ENCODE data around the gene PDAP1. TPM values are rescaled to one million over a fixed set of nuclear protein-coding genes. Genes with fewer than 3 reads are reported as not detected.
A peak's percentile ranks its signal among the peaks of the same experiment; 100 is the strongest.

The PDAP1 gene
- total RNA-seq, 1 experiment from 2014 or later, result 180 TPM

GRCh38 chr7:99446096-99446495 is 37.7 kb upstream of the PDAP1 start:
- H3K4me3 Mint-ChIP-seq (ENCODE audit: unreplicated experiment), result no peak overlapping the region
- POLR2A ChIA-PET, result interaction anchor here (0.7 to 0.9 kb wide), 2 partner anchors 58 to 78 kb away, joined by 3 to 4 read pairs; partner anchors contain the start of gene ZKSCAN5
- no TSS peak for BruUV-seq (replicated peaks)
- H3K4me1 Mint-ChIP-seq (ENCODE audit: low read depth, unreplicated experiment), result peaks cover 13% of the 10 kb centered on the region
- intact Hi-C loops (cut with micrococcal nuclease; ENCODE audit: unreplicated experiment), result no loop called here
- no peak overlapping the region for H3K4me3 ChIP-seq (ENCODE audit: low read depth, low read length)
- no peaks in the 10 kb centered on the region for H3K4me1 ChIP-seq
- DNase-seq, result no peak
- no peaks in the 10 kb centered on the region for H3K27me3 Mint-ChIP-seq (ENCODE audit: insufficient read depth, unreplicated experiment)
- H3K9me3 Mint-ChIP-seq (ENCODE audit: unreplicated experiment), result no peaks in the 10 kb centered on the region
- H3K27ac Mint-ChIP-seq (ENCODE audit: unreplicated experiment), result no peak overlapping the region
- TF ChIP-seq, protein P1, sequence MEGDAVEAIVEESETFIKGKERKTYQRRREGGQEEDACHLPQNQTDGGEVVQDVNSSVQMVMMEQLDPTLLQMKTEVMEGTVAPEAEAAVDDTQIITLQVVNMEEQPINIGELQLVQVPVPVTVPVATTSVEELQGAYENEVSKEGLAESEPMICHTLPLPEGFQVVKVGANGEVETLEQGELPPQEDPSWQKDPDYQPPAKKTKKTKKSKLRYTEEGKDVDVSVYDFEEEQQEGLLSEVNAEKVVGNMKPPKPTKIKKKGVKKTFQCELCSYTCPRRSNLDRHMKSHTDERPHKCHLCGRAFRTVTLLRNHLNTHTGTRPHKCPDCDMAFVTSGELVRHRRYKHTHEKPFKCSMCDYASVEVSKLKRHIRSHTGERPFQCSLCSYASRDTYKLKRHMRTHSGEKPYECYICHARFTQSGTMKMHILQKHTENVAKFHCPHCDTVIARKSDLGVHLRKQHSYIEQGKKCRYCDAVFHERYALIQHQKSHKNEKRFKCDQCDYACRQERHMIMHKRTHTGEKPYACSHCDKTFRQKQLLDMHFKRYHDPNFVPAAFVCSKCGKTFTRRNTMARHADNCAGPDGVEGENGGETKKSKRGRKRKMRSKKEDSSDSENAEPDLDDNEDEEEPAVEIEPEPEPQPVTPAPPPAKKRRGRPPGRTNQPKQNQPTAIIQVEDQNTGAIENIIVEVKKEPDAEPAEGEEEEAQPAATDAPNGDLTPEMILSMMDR (IDR thresholded peaks at IDR 0.05; ENCODE audit: insufficient read depth in 1 of 2, low read depth in 1 of 2, low read length in 1 of 2, severe bottlenecking in 1 of 2, unreplicated experiment in 1 of 2), result no peak
- CTCF ChIA-PET, result interaction anchor here (0.7 kb wide), 1 partner anchor 460 kb away, joined by 3 read pairs; no protein-coding TSS in a partner anchor
- no peaks in the 10 kb centered on the region for H3K27me3 ChIP-seq (replicated peaks; ENCODE audit: control insufficient read depth, insufficient read depth, low read length)
- no peaks in the 10 kb centered on the region for H3K9me3 ChIP-seq
- H3K36me3 ChIP-seq (ENCODE audit: control insufficient read depth, insufficient read depth, low read length), result peaks cover 22% of the 10 kb centered on the region
- H3K36me3 Mint-ChIP-seq (ENCODE audit: insufficient read depth, unreplicated experiment), result peaks cover 99% of the 10 kb centered on the region

DNA sequence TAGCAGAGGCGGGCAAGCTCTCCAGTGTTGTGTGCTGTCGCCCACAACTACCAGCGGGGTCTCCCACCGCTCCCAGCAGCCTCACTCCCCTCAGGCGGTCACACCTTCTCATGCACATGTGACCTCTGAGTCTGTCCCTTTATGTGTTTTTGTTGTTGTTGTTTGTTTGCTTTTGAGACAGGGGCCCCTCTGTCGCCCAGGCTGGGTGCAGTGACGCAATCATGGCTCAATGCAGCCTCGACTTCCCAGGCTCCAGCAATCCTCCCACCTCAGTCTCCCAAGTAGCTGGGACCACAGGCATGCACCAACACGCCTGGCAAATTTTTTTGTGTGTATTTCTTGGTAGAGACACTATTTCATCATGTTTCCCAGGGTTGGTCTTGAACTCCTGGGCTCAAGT is 31.8 kb upstream of the PDAP1 start:
- no peaks in the 10 kb centered on the region for H3K9me3 Mint-ChIP-seq (ENCODE audit: unreplicated experiment)
- H3K36me3 Mint-ChIP-seq (ENCODE audit: insufficient read depth, unreplicated experiment), result peaks cover 100% of the 10 kb centered on the region
- BruUV-seq (replicated peaks), result no TSS peak
- no peak for DNase-seq
- Histone ChIP-seq H3K4me1 (peaks cover 20% of the 10 kb centered on the region), H3K4me3 (ENCODE audit: low read depth, low read length) (peak overlapping the region; percentile 100), H3K36me3 (ENCODE audit: control insufficient read depth, insufficient read depth, low read length) (peaks cover 16% of the 10 kb centered on the region), H3K9me3 (no peaks in the 10 kb centered on the region), H3K27me3 (replicated peaks; ENCODE audit: control insufficient read depth, insufficient read depth, low read length) (no peaks in the 10 kb centered on the region)
- TF ChIP-seq, protein P1 (IDR thresholded peaks at IDR 0.05; ENCODE audit: insufficient read depth in 1 of 2, low read depth in 1 of 2, low read length in 1 of 2, severe bottlenecking in 1 of 2, unreplicated experiment in 1 of 2), result no peak
- H3K4me3 Mint-ChIP-seq (ENCODE audit: unreplicated experiment), result peak overlapping the region; percentile 100
- peaks cover 19% of the 10 kb centered on the region for H3K4me1 Mint-ChIP-seq (ENCODE audit: low read depth, unreplicated experiment)
- intact Hi-C loops (cut with micrococcal nuclease; ENCODE audit: unreplicated experiment), result no loop called here
- ChIA-PET CTCF (no interaction called here), POLR2A (no interaction called here)
- H3K27me3 Mint-ChIP-seq (ENCODE audit: insufficient read depth, unreplicated experiment), result no peaks in the 10 kb centered on the region
- H3K27ac Mint-ChIP-seq (ENCODE audit: unreplicated experiment), result peak overlapping the region; percentile 98

DNA sequence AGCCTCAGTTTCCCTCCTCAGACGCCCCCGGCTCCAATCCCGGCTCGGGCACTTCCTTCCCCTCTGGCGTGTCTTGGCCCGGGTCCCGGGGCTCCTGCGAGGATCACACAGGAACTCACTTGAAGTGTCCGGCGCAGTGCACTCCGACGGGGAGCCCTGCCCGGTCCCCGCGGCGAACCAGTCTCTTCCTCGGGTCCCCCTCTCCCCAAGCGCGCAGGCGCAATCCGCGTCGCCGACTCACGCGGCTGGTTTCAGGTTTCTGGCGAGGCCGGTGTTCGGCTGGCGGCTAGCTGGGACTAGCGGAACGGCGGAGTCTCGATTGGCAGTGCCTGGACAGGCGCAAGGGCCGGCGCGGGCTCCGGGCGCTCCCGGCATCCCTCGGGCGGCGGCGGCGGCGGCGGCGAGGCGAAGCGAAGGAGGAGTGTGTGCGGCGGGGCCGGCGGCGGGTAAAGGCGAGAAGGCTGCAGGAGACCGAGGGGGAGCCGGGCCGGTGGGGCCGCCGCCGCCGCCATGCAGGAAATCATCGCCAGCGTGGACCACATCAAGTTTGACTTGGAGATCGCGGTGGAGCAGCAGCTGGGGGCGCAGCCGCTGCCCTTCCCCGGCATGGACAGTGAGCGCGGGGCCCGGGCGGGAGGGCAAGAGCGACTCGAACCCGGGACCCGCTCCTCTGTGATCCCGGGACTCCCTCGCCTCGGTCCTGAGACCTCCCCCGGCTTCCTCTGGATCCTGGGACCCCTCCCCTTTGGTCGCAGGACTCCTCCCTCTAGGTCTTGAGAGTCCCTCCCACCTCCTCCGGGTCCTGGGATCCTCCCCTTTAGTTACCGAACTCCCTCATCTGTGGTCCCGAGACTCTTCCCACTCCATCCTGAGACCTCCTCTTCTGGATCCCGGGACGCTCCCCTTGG is 30.4 kb upstream of the PDAP1 start, which contains the start of the genes CPSF4 and PTCD1:
Gene CPSF4, plus strand, starts transcription at position 371 of the 908 bp plus-strand sequence. Its CDS starts 140 bp downstream, at position 511.
Gene PTCD1, minus strand, starts transcription at position 226 of the 908 bp plus-strand sequence. CDS start 3,556 bp downstream, outside the sequence.
- Histone ChIP-seq H3K4me3 (ENCODE audit: low read depth, low read length) (peak within 1 kb of the TSS; percentile 100), H3K4me1 (peaks cover 30% of the 10 kb centered on the region), H3K9me3 (no peaks in the 10 kb centered on the region), H3K27me3 (replicated peaks; ENCODE audit: control insufficient read depth, insufficient read depth, low read length) (no peaks in the 10 kb centered on the region), H3K36me3 (ENCODE audit: control insufficient read depth, insufficient read depth, low read length) (peaks cover 11% of the 10 kb centered on the region)
- H3K9me3 Mint-ChIP-seq (ENCODE audit: unreplicated experiment), result no peaks in the 10 kb centered on the region
- peaks cover 100% of the 10 kb centered on the region for H3K36me3 Mint-ChIP-seq (ENCODE audit: insufficient read depth, unreplicated experiment)
- DNase-seq, result peak; percentile 96 to 97
- no peaks in the 10 kb centered on the region for H3K27me3 Mint-ChIP-seq (ENCODE audit: insufficient read depth, unreplicated experiment)
- BruUV-seq (replicated peaks), result no TSS peak
- peak within 1 kb of the TSS; percentile 100 for H3K4me3 Mint-ChIP-seq (ENCODE audit: unreplicated experiment)
- ChIA-PET POLR2A (interaction anchor here (0.5 to 1.0 kb wide), 2 partner anchors 30 to 62 kb away, joined by 4 to 6 read pairs; partner anchors contain the start of gene BUD31), CTCF (no interaction called here)
- intact Hi-C loops (cut with micrococcal nuclease; ENCODE audit: unreplicated experiment), result no loop called here
- peak within 1 kb of the TSS; percentile 98 for H3K27ac Mint-ChIP-seq (ENCODE audit: unreplicated experiment)
- peaks cover 20% of the 10 kb centered on the region for H3K4me1 Mint-ChIP-seq (ENCODE audit: low read depth, unreplicated experiment)
- TF ChIP-seq, protein P1 (IDR thresholded peaks at IDR 0.05; ENCODE audit: insufficient read depth in 1 of 2, low read depth in 1 of 2, low read length in 1 of 2, severe bottlenecking in 1 of 2, unreplicated experiment in 1 of 2), result no peak

Data from Caco-2 (cell line).